H1 (cell line): ENCODE measurements around the gene SNCAIP. TPM values are rescaled to one million over a fixed set of nuclear protein-coding genes. Genes with fewer than 3 reads are reported as not detected.

Source experiments
- SIRT6 ChIP-seq: IDR thresholded peaks from one replicate; pipeline ENCODE4 v1.7.1; 2012; ENCODE audit warnings: low read length, inconsistent platforms
- polyA plus RNA-seq, 7 experiments: library from polyadenylated mRNA; depleted of rRNA in 3 of 7; stranded (reverse) in 5 of 7; unstranded in 2 of 7; fragments of >200 nt in 5 of 7; fragments of 200-250 nt in 2 of 7; gene quantifications; 1 replicate in 5 of 7; 2 replicates in 1 of 7; 4 replicates in 1 of 7; pipeline versions ENCODE4 v1.2.1 to v1.2.3, GENCODE V29; 2011 to 2013; ENCODE audit warnings: missing spikeins in 2 of 7, mixed read lengths in 2 of 7
- total RNA-seq: library from RNA; stranded (reverse); fragmentation: NEBNext Ultra II Directional; extraction: Animal tissue kit (Norgen Biotek cat#: 25700); gene quantifications from 2 replicates; pipeline ENCODE4 v1.2.1, GENCODE V29; 2021

The SNCAIP gene
- total and polyA plus RNA-seq, 2 of the 8 experiments (the other 6 are each of a cell fraction or from before 2014, with no cell fraction given): 3.9 to 9.0 TPM

DNA sequence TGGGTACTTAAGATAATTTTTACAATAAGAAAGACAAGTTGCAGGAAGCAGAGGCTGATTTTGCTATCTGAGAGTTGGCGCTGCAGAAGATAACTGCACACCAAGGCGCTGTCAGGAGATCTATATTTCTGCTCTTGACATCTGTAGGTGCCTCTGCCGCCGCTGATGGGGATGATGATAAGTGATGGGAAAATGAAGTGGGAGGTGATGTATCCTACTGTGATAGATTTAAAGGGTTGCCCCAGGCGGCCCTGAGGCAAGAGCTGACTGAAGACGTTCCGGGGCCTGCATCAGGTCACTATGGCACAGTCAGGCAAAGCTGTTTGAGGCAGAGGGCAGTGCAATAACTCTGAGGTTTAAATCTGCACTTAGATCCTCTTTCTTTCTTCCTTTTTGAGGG lies 78.1 kb downstream of the SNCAIP start (continued):
- TF ChIP-seq SIRT6: no peak
